Measurements from ENCODE around the gene PSMB1.

GRCh38 chr6:170590725-170591124, 37.6 kb upstream of the PSMB1 start:
- TF ChIP-seq, protein P1, sequence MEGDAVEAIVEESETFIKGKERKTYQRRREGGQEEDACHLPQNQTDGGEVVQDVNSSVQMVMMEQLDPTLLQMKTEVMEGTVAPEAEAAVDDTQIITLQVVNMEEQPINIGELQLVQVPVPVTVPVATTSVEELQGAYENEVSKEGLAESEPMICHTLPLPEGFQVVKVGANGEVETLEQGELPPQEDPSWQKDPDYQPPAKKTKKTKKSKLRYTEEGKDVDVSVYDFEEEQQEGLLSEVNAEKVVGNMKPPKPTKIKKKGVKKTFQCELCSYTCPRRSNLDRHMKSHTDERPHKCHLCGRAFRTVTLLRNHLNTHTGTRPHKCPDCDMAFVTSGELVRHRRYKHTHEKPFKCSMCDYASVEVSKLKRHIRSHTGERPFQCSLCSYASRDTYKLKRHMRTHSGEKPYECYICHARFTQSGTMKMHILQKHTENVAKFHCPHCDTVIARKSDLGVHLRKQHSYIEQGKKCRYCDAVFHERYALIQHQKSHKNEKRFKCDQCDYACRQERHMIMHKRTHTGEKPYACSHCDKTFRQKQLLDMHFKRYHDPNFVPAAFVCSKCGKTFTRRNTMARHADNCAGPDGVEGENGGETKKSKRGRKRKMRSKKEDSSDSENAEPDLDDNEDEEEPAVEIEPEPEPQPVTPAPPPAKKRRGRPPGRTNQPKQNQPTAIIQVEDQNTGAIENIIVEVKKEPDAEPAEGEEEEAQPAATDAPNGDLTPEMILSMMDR (IDR thresholded peaks at IDR 0.05; ENCODE audit: insufficient read depth, low read length): no peak
- TF ChIP-seq GABPA (IDR thresholded peaks at IDR 0.05; ENCODE audit: low read depth) (no peak), POLR2AphosphoS5 (IDR thresholded peaks at IDR 0.05; ENCODE audit: low read depth) (no peak), SPI1 (IDR thresholded peaks at IDR 0.05; ENCODE audit: borderline replicate concordance, low read depth) (no peak)
